H9 (cell line): ENCODE results near the gene PTPN3. TPM values are rescaled to one million over a fixed set of nuclear protein-coding genes. Genes with fewer than 3 reads are reported as not detected.

Experiments
- DNase-seq: peaks from one replicate; pipeline ENCODE4 v3.0.0-alpha.2; 2017
- H2AFZ ChIP-seq: one replicate; pipeline ENCODE4 v1.6.1; 2013; ENCODE audit warnings: mild to moderate bottlenecking, low read length, control low read depth, moderate library complexity
- H2AK5ac ChIP-seq: 2 replicates; pipeline ENCODE4 v1.6.1; 2013; ENCODE audit warnings: low read length, control low read depth, mixed read lengths; ENCODE audit not compliant: insufficient read length
- H2BK120ac ChIP-seq: one replicate; pipeline ENCODE4 v1.6.1; 2013; ENCODE audit warnings: low read depth, mild to moderate bottlenecking, low read length, control low read depth, inconsistent platforms; ENCODE audit not compliant: poor library complexity, severe bottlenecking
- H2BK12ac ChIP-seq: 2 replicates; pipeline ENCODE4 v1.6.1; 2013; ENCODE audit warnings: low read length, control low read depth, mixed read lengths, low read depth; ENCODE audit not compliant: insufficient read length
- H2BK15ac ChIP-seq: 2 replicates; pipeline ENCODE4 v1.6.1; 2013; ENCODE audit warnings: low read depth, low read length, control low read depth
- H2BK20ac ChIP-seq: one replicate; pipeline ENCODE4 v1.6.1; 2013; ENCODE audit warnings: low read depth, mild to moderate bottlenecking, low read length, control low read depth, inconsistent platforms; ENCODE audit not compliant: poor library complexity, severe bottlenecking
- H2BK5ac ChIP-seq: 2 replicates; pipeline ENCODE4 v1.6.1; 2013; ENCODE audit warnings: low read length, control low read depth, mixed read lengths; ENCODE audit not compliant: insufficient read length
- H3K14ac ChIP-seq: 2 replicates; pipeline ENCODE4 v1.6.1; 2013; ENCODE audit warnings: low read length, control low read depth; ENCODE audit not compliant: insufficient read depth
- H3K18ac ChIP-seq: 2 replicates; pipeline ENCODE4 v1.6.1; 2013; ENCODE audit warnings: low read depth, mild to moderate bottlenecking, mixed read lengths, low read length, control low read depth; ENCODE audit not compliant: insufficient read length
- H3K23ac ChIP-seq: 2 replicates; pipeline ENCODE4 v1.6.1; 2013; ENCODE audit warnings: low read length, control low read depth, mixed read lengths, low read depth; ENCODE audit not compliant: insufficient read length
- H3K23me2 ChIP-seq: 2 replicates; pipeline ENCODE4 v1.6.1; 2013; ENCODE audit warnings: low read depth, mild to moderate bottlenecking, mixed read lengths, low read length, control low read depth; ENCODE audit not compliant: insufficient read length, poor library complexity, severe bottlenecking
- H3K27ac ChIP-seq: 2 replicates; pipeline ENCODE4 v1.5.1; 2013; ENCODE audit warnings: low read length, control low read depth, mixed read lengths, low read depth; ENCODE audit not compliant: insufficient read length
- H3K27me3 ChIP-seq: 2 replicates; pipeline ENCODE4 v1.6.1; 2013; ENCODE audit warnings: low read length, control low read depth, inconsistent platforms; ENCODE audit not compliant: insufficient read depth
- H3K4ac ChIP-seq: 2 replicates; pipeline ENCODE4 v1.6.1; 2013; ENCODE audit warnings: low read depth, mild to moderate bottlenecking, control low read depth, inconsistent platforms, low read length, moderate library complexity
- H3K4me1 ChIP-seq: 2 replicates; pipeline ENCODE4 v1.6.1; 2013; ENCODE audit warnings: low read length, control low read depth, inconsistent platforms; ENCODE audit not compliant: insufficient read depth
- H3K4me2 ChIP-seq: 2 replicates; pipeline ENCODE4 v1.6.1; 2013; ENCODE audit warnings: low read length, control low read depth, mixed read lengths; ENCODE audit not compliant: insufficient read length, insufficient read depth
- H3K56ac ChIP-seq: 2 replicates; pipeline ENCODE4 v1.6.1; 2013; ENCODE audit warnings: low read depth, mild to moderate bottlenecking, mixed read lengths, low read length, control low read depth; ENCODE audit not compliant: insufficient read length
- H3K79me1 ChIP-seq: 2 replicates; pipeline ENCODE4 v1.6.1; 2013; ENCODE audit warnings: low read depth, mild to moderate bottlenecking, moderate library complexity, low read length, control low read depth, inconsistent platforms; ENCODE audit not compliant: insufficient read depth, poor library complexity, severe bottlenecking
- H3K79me2 ChIP-seq: 2 replicates; pipeline ENCODE4 v1.6.1; 2013; ENCODE audit warnings: low read length, control low read depth, inconsistent platforms; ENCODE audit not compliant: insufficient read depth
- H3K9ac ChIP-seq: 2 replicates; pipeline ENCODE4 v1.6.1; 2013; ENCODE audit warnings: low read length, control low read depth, mixed read lengths; ENCODE audit not compliant: insufficient read length; ENCODE audit errors: extremely low read depth
- H3K9me3 ChIP-seq: one replicate; pipeline ENCODE4 v1.6.1; 2013; ENCODE audit warnings: low read depth, low read length, inconsistent platforms; ENCODE audit not compliant: control insufficient read depth
- H3T11ph ChIP-seq: one replicate; pipeline ENCODE4 v1.6.1; 2013; ENCODE audit warnings: mild to moderate bottlenecking, low read length, control low read depth, inconsistent platforms
- H4K20me1 ChIP-seq: one replicate; pipeline ENCODE4 v1.6.1; 2013; ENCODE audit not compliant: control insufficient read depth, insufficient read length, insufficient read depth
- H4K5ac ChIP-seq: 2 replicates; pipeline ENCODE4 v1.6.1; 2013; ENCODE audit warnings: low read depth, mild to moderate bottlenecking, mixed read lengths, low read length, control low read depth; ENCODE audit not compliant: insufficient read length
- H4K8ac ChIP-seq: replicated peaks from 2 replicates; pipeline ENCODE4 v1.6.1; 2013; ENCODE audit warnings: low read length, control low read depth, mixed read lengths, low read depth; ENCODE audit not compliant: insufficient read length
- H4K91ac ChIP-seq: 2 replicates; pipeline ENCODE4 v1.6.1; 2013; ENCODE audit warnings: low read depth, mild to moderate bottlenecking, moderate library complexity, mixed read lengths, low read length, control low read depth; ENCODE audit not compliant: insufficient read length
- H3K27ac Mint-ChIP-seq, 3 experiments: 2 replicates in 2 of 3; 3 replicates in 1 of 3; pipeline ENCODE4 v1.8.0; 2020 to 2021; ENCODE audit warnings: mixed read lengths in 3 of 3, mild to moderate bottlenecking in 1 of 3, moderate library complexity in 1 of 3
- H3K27me3 Mint-ChIP-seq: 2 replicates; pipeline ENCODE4 v1.8.0; 2021; ENCODE audit warnings: low read depth, mild to moderate bottlenecking, moderate library complexity, mixed read lengths
- H3K36me3 Mint-ChIP-seq, 3 experiments: 2 replicates in 2 of 3; 3 replicates in 1 of 3; pipeline ENCODE4 v1.8.0; 2020 to 2021; ENCODE audit warnings: low read depth in 3 of 3, mixed read lengths in 3 of 3; ENCODE audit not compliant: insufficient read depth in 1 of 3
- H3K4me1 Mint-ChIP-seq, 2 experiments: 2 replicates each; pipeline ENCODE4 v1.8.0; 2020; ENCODE audit warnings: mixed read lengths in 2 of 2
- H3K4me3 Mint-ChIP-seq, 2 experiments: 2 replicates in 1 of 2; 3 replicates in 1 of 2; pipeline ENCODE4 v1.8.0; 2020 to 2021; ENCODE audit warnings: mild to moderate bottlenecking in 2 of 2, mixed read lengths in 2 of 2, moderate library complexity in 1 of 2
- H3K9me3 Mint-ChIP-seq, 2 experiments: 2 replicates in 1 of 2; 3 replicates in 1 of 2; pipeline ENCODE4 v1.8.0; 2020; ENCODE audit warnings: mild to moderate bottlenecking in 2 of 2, mixed read lengths in 2 of 2, moderate library complexity in 1 of 2
- whole genome bisulfite sequencing: extraction: QIAGEN DNeasy Blood & Tissue Kit; methylation state at CpG from one replicate; pipeline ENCODE4 v1.1.7; 2013; ENCODE audit warnings: missing lambda C conversion rate, low lambda C conversion rate, mixed read lengths; ENCODE audit not compliant: insufficient read length; ENCODE audit errors: extremely low coverage; 5-methylcytosine and 5-hydroxymethylcytosine counted together
- total RNA-seq: library from RNA; stranded (reverse); gene quantifications from 2 replicates; pipeline ENCODE4 v1.2.1, GENCODE V29; 2021
- TF ChIP-seq, protein P1 (sequence below): fragments of 200-600 bp; sonication (generic); conservative IDR thresholded peaks from 3 replicates; pipeline ENCODE4 v1.8.0; 2021; ENCODE audit warnings: antibody characterized with exemption, mild to moderate bottlenecking

The PTPN3 gene
- total RNA-seq, 1 experiment from 2014 or later, result 2.6 TPM

DNA sequence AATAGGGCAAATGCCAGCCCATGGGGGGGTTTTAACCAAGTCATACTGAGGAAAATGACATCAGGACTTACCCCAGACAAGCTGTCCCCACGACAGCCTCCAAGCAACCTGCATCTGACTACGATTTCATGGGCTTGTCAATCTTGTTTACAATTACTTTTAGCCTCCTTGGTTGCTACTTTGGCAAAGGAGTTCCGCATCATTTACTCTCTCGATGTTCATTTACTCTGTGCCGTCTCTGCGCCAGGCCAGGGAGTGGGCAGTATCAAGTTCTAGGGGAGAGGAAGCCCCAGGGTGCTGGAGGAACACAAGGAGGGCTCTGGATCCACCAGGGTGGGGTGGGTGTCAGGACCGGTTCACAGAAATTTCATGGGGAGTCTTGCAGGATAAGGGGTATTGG lies 23.9 kb downstream of the PTPN3 start:
- no peaks in the 10 kb centered on the region for H4K20me1 ChIP-seq
- H3K4me1 ChIP-seq, result no peaks in the 10 kb centered on the region
- H3K27me3 ChIP-seq, result no peaks in the 10 kb centered on the region
- no peak overlapping the region for H3K18ac ChIP-seq
- no peak overlapping the region for H3K9ac ChIP-seq
- H4K5ac ChIP-seq, result no peak overlapping the region
- H3K27me3 Mint-ChIP-seq, result no peaks in the 10 kb centered on the region
- H3K4me1 Mint-ChIP-seq, result peaks cover 0 to 8% of the 10 kb centered on the region in 2 experiments; a peak in 1 of 4 replicates
- no peak overlapping the region for H3K4me3 Mint-ChIP-seq
- no peak overlapping the region for H3K14ac ChIP-seq
- no peak overlapping the region for H2AK5ac ChIP-seq
- DNase-seq, result no peak
- H2BK120ac ChIP-seq, result no peak overlapping the region
- no peak overlapping the region for H4K8ac ChIP-seq
- TF ChIP-seq, protein P1, sequence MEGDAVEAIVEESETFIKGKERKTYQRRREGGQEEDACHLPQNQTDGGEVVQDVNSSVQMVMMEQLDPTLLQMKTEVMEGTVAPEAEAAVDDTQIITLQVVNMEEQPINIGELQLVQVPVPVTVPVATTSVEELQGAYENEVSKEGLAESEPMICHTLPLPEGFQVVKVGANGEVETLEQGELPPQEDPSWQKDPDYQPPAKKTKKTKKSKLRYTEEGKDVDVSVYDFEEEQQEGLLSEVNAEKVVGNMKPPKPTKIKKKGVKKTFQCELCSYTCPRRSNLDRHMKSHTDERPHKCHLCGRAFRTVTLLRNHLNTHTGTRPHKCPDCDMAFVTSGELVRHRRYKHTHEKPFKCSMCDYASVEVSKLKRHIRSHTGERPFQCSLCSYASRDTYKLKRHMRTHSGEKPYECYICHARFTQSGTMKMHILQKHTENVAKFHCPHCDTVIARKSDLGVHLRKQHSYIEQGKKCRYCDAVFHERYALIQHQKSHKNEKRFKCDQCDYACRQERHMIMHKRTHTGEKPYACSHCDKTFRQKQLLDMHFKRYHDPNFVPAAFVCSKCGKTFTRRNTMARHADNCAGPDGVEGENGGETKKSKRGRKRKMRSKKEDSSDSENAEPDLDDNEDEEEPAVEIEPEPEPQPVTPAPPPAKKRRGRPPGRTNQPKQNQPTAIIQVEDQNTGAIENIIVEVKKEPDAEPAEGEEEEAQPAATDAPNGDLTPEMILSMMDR, result no peak
- H2AFZ ChIP-seq, result no peak overlapping the region
- no peak overlapping the region for H2BK20ac ChIP-seq
- no peak overlapping the region for H3K27ac Mint-ChIP-seq
- H3K79me2 ChIP-seq, result no peaks in the 10 kb centered on the region
- H3K9me3 ChIP-seq, result no peaks in the 10 kb centered on the region
- no peak overlapping the region for H3K56ac ChIP-seq
- H3K36me3 Mint-ChIP-seq, result no peaks in the 10 kb centered on the region
- H2BK5ac ChIP-seq, result no peak overlapping the region
- no peak overlapping the region for H3K4me2 ChIP-seq
- WGBS, result no CpG with 5 or more reads among the region's 7 CpGs
- H3K23ac ChIP-seq, result no peak overlapping the region
- H4K91ac ChIP-seq, result no peak overlapping the region
- no peak overlapping the region for H2BK15ac ChIP-seq
- no peaks in the 10 kb centered on the region for H3K23me2 ChIP-seq
- H3K4ac ChIP-seq, result no peak overlapping the region
- no peak overlapping the region for H2BK12ac ChIP-seq
- no peaks in the 10 kb centered on the region for H3K79me1 ChIP-seq
- H3T11ph ChIP-seq, result no peak overlapping the region
- H3K9me3 Mint-ChIP-seq, result no peaks in the 10 kb centered on the region
- no peak overlapping the region for H3K27ac ChIP-seq
